Peyer's patch (tissue), 4 donors: ENCODE results near the gene UQCRQ. TPM values are rescaled to one million over a fixed set of nuclear protein-coding genes. Genes with fewer than 3 reads are reported as not detected.

Experiments
- DNase-seq, 3 donors: peaks; one replicate each; pipeline ENCODE4 v3.0.0-alpha.2; 2017 to 2019
- H3K27ac ChIP-seq, 4 donors: fragments of 200-600 bp; sonication (generic); one replicate each; pipeline ENCODE4 v1.5.1; 2016 to 2019
- H3K27me3 ChIP-seq, 2 donors: fragments of 200-600 bp; sonication (generic); one replicate each; pipeline ENCODE4 v1.5.1; 2019
- H3K36me3 ChIP-seq, 3 donors: fragments of 200-600 bp; sonication (generic); one replicate each; pipeline ENCODE4 v1.5.1; 2016 to 2019
- H3K4me1 ChIP-seq, 4 donors: fragments of 200-600 bp; sonication (generic); one replicate each; pipeline ENCODE4 v1.5.1; 2016 to 2019
- H3K4me3 ChIP-seq, 4 donors: fragments of 200-600 bp; sonication (generic); 1 replicate in 3 of 4; 2 replicates in 1 of 4; pipeline ENCODE4 v1.5.1; 2016 to 2019; ENCODE audit warnings: mild to moderate bottlenecking in 1 of 4
- H3K9me3 ChIP-seq, 4 donors: fragments of 200-600 bp; sonication (generic); one replicate each; pipeline ENCODE4 v1.5.1; 2016 to 2019; ENCODE audit warnings: mild to moderate bottlenecking in 1 of 4
- POLR2A ChIP-seq, 2 donors: fragments of 450-650 bp; IDR thresholded peaks; one replicate each; pipeline ENCODE4 v1.5.1; 2017; ENCODE audit warnings: antibody characterized with exemption in 2 of 2, mild to moderate bottlenecking in 2 of 2, moderate library complexity in 2 of 2
- total RNA-seq, 4 donors: library from RNA; depleted of rRNA; stranded (reverse); fragments of >200 nt; gene quantifications; one replicate each; pipeline ENCODE4 v1.1.0, GENCODE V29; 2016
- TF ChIP-seq, protein P1 (sequence below), 6 experiments: fragments of 450-650 bp in 4 of 6; fragments of 200-600 bp in 2 of 6; sonication (generic) in 1 of 6; IDR thresholded peaks; one replicate each; pipeline ENCODE4 v1.5.1; 2017 to 2019; ENCODE audit warnings: antibody characterized with exemption in 6 of 6, mild to moderate bottlenecking in 3 of 6, moderate library complexity in 1 of 6

Gene UQCRQ
- total RNA-seq = 100 to 1,000 TPM in 3 of 4 donors, 10 to 100 TPM in 1; 71.8 to 366 (median 196) TPM

DNA sequence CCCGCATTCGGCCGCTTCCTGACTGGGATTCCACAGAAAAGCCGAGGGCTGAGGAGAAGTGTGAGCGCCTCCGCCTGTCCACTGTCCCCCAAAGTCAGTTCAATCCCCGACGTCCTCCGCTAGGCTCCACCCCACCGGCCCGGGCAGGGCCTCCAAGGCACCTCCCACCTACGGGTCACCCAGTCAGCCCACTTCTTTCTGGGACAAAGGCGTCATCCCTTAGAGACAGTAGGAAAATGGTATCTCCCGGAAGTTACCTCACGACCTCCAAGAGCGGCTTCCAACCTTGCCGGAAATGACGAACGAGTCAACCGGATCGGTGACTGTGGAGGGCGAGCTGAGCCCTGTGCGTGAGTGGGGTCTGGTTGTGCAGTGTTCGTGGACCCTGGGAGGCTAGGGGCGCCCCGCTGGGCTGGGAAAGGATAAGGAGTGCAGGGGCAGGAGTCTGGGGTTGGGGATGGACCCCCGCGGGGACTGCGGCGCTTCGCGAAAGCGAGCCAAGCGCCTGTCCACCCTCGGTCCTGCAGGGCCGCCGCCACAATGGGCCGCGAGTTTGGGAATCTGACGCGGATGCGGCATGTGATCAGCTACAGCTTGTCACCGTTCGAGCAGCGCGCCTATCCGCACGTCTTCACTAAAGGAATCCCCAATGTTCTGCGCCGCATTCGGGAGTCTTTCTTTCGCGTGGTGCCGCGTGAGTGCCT, at the start of gene UQCRQ, which contains the start of gene GDF9:
UQCRQ (plus strand) TSS at position 301 of the 704 bp plus-strand sequence; CDS start at position 541, 240 bp downstream.
GDF9 (minus strand) TSS at position 128 of the 704 bp plus-strand sequence. CDS start 1,936 bp downstream, outside the sequence.
- Histone ChIP-seq H3K4me1 (peaks cover 0 to 13% (median 6%) of the 10 kb centered on the region in 4 donors), H3K36me3 (peaks cover 0 to 33% (median 0%) of the 10 kb centered on the region in 3 donors), H3K27ac (peak within 1 kb of the TSS; percentile 91 to 96 (median 95)), H3K9me3 (no peaks in the 10 kb centered on the region), H3K4me3 (peak within 1 kb of the TSS; percentile 62 to 90 (median 86)), H3K27me3 (no peaks in the 10 kb centered on the region)
- TF ChIP-seq, protein P1, sequence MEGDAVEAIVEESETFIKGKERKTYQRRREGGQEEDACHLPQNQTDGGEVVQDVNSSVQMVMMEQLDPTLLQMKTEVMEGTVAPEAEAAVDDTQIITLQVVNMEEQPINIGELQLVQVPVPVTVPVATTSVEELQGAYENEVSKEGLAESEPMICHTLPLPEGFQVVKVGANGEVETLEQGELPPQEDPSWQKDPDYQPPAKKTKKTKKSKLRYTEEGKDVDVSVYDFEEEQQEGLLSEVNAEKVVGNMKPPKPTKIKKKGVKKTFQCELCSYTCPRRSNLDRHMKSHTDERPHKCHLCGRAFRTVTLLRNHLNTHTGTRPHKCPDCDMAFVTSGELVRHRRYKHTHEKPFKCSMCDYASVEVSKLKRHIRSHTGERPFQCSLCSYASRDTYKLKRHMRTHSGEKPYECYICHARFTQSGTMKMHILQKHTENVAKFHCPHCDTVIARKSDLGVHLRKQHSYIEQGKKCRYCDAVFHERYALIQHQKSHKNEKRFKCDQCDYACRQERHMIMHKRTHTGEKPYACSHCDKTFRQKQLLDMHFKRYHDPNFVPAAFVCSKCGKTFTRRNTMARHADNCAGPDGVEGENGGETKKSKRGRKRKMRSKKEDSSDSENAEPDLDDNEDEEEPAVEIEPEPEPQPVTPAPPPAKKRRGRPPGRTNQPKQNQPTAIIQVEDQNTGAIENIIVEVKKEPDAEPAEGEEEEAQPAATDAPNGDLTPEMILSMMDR (IDR thresholded peaks at IDR 0.05) = peak in 4 of 6 experiments; percentile 18 to 53 (median 26)
- peak; percentile 92 to 94 for TF ChIP-seq POLR2A (IDR thresholded peaks at IDR 0.05)
- DNase-seq = peak; percentile 91 to 98 (median 96)

DNA sequence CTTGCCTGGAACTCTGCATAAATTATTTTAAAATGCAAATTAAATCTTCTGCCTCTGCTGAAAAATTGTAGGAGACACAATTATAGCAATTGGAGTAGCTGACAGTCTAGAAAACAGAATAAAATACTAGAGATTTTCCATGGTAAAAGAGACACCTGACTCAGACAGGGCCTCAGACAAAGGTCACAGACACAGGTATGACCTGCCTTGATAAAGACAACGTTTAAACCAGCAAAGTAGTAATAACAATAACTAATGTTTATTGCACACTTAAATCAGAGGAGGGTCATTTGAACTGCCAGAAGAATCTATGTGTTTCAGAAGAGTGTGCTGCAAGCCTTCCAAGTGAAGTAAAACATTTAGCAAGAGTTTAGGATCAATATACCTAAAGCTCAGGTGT, 49.4 kb upstream of the UQCRQ start:
- H3K27ac ChIP-seq = peak overlapping the region in 2 of 4 donors; percentile 49 to 67
- H3K36me3 ChIP-seq = no peaks in the 10 kb centered on the region
- no peaks in the 10 kb centered on the region for H3K9me3 ChIP-seq
- H3K4me3 ChIP-seq = peak overlapping the region in 1 of 4 donors; percentile 67
- no peak for DNase-seq
- H3K4me1 ChIP-seq = peaks cover 0 to 22% (median 6%) of the 10 kb centered on the region in 4 donors
- H3K27me3 ChIP-seq = no peaks in the 10 kb centered on the region
- no peak for TF ChIP-seq POLR2A (IDR thresholded peaks at IDR 0.05)
- TF ChIP-seq, protein P1 (IDR thresholded peaks at IDR 0.05) = no peak

DNA sequence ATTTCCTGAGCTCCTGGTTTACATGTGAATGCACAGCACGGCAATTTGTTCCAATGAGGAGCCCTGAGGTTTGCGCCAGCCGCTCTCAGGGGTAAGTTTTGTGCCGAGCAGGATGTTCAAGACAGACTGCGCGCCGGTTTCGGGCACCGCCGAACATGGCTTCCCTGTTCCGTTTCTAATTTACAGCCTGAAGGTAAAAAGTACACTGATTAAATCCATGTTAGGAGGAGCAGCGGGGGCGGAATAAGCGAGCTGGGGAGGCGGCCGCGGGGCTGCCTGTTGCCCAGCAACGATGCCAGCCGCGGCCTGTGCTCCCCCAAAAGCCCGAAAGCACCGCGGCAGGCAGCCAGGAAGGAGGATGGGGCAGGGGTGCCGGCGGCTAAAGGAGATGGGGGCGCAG, 47.0 kb upstream of the UQCRQ start:
- TF ChIP-seq POLR2A (IDR thresholded peaks at IDR 0.05) = no peak
- TF ChIP-seq, protein P1 (IDR thresholded peaks at IDR 0.05) = no peak
- Histone ChIP-seq H3K4me3 (peak overlapping the region; percentile 4 to 42 (median 24)), H3K4me1 (peaks cover 0 to 10% (median 0%) of the 10 kb centered on the region in 4 donors), H3K9me3 (no peaks in the 10 kb centered on the region), H3K36me3 (peaks cover 0 to 11% (median 0%) of the 10 kb centered on the region in 3 donors), H3K27ac (peak overlapping the region in 3 of 4 donors; percentile 61 to 85 (median 82)), H3K27me3 (no peaks in the 10 kb centered on the region)
- peak in 1 of 3 donors; percentile 62 for DNase-seq

DNA sequence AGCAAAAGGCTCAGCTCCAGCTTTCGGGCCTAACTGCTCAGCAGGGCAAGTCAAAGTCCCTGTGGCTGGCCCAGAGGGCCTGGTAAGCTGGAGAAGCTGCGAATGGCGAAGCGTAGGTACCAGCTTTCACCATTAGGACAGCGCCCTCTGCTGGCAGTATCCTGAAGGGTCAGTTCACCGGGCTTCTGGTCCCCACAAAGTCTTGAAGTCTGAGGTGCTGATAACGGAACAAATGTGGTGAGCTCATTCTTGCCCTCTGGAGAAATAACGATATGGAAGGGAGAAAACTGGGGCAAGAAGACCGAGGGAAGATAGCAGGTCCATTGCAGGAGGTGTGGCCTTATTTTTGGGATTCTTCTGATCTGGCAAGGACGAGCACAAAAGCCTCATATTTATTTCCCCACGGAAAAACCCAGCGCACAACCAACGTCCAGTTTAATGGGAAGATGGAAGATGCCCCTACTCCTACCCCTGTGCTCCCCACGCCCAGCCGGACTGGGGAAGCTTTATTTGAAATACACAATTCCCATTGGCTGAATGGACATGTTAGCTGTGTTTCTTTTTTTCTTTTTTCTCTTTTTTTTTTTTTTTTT, 46.2 kb upstream of the UQCRQ start:
- H3K4me3 ChIP-seq = peak overlapping the region in 1 of 4 donors; percentile 42
- peak overlapping the region in 3 of 4 donors; percentile 61 to 85 (median 82) for H3K27ac ChIP-seq
- H3K27me3 ChIP-seq = no peaks in the 10 kb centered on the region
- H3K36me3 ChIP-seq = peaks cover 0 to 16% (median 0%) of the 10 kb centered on the region in 3 donors
- H3K4me1 ChIP-seq = peaks cover 0 to 10% (median under 1%) of the 10 kb centered on the region in 4 donors
- TF ChIP-seq, protein P1 (IDR thresholded peaks at IDR 0.05) = peak; percentile 83 to 98 (median 96)
- no peak for TF ChIP-seq POLR2A (IDR thresholded peaks at IDR 0.05)
- DNase-seq = peak; percentile 91 to 97 (median 95)
- no peaks in the 10 kb centered on the region for H3K9me3 ChIP-seq

DNA sequence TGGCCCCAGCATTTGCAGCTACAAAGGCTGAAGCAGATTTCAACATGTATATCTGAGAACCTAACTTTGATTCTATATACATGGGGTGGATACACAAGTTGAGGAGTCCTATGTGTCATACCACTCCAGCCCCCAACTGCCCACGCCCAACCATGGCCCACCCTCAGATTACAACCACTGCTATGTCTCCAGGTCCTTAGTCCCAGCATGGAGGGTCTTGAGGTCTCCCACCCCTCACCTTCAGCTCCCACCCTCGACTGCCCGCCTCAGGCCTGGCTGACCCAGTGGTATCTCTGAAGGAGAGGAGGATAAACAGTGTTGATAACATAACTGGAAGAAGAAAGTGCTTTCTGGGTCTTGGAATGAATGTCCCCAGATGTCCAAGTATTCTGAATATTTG, 45.1 kb upstream of the UQCRQ start:
- Histone ChIP-seq H3K27ac (peak overlapping the region in 1 of 4 donors; percentile 9), H3K9me3 (no peaks in the 10 kb centered on the region), H3K4me3 (no peak overlapping the region), H3K36me3 (peaks cover 0 to 22% (median 0%) of the 10 kb centered on the region in 3 donors), H3K4me1 (peaks cover 0 to 10% (median 3%) of the 10 kb centered on the region in 4 donors), H3K27me3 (no peaks in the 10 kb centered on the region)
- no peak for DNase-seq
- no peak for TF ChIP-seq POLR2A (IDR thresholded peaks at IDR 0.05)
- TF ChIP-seq, protein P1 (IDR thresholded peaks at IDR 0.05) = no peak
